AG09309 (cell line): ENCODE data around the gene LMCD1.

Experiments
- DNase-seq: peaks from one replicate; pipeline ENCODE4 v3.0.0-alpha.2; 2010; ENCODE audit warnings: low read depth
- H3K4me3 ChIP-seq: 2 replicates; pipeline ENCODE4 v1.5.1; 2011; ENCODE audit warnings: mild to moderate bottlenecking, low read depth, low read length, moderate library complexity; ENCODE audit not compliant: control insufficient read depth
- CTCF ChIP-seq: IDR thresholded peaks from 2 replicates; pipeline ENCODE4 v1.5.1; 2011; ENCODE audit warnings: mild to moderate bottlenecking, low read depth, low read length, inconsistent platforms; ENCODE audit not compliant: insufficient read depth, control insufficient read depth; ENCODE audit errors: missing control alignments

LMCD1 gene

DNA sequence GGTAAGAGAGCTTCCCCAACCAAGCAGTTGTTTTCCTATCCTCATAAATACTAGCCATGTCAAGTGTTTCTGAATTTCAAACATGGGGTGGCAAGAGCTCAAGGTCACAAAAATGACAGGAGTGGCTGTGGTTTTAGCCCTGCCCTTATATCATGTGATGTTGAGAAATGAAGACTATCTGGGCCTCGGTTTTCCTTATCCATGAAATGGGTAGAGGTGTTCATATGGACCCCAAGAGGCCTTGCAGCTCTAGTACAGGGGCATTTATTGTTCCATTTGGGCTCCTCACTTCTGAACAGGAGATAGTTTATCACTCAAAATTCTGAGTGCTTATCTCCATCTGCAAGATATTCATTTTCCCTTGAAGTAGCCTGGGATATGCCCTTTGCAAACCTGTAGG, 35.8 kb downstream of the LMCD1 start:
- no peak overlapping the region for H3K4me3 ChIP-seq
- TF ChIP-seq CTCF, result no peak
- no peak for DNase-seq

DNA sequence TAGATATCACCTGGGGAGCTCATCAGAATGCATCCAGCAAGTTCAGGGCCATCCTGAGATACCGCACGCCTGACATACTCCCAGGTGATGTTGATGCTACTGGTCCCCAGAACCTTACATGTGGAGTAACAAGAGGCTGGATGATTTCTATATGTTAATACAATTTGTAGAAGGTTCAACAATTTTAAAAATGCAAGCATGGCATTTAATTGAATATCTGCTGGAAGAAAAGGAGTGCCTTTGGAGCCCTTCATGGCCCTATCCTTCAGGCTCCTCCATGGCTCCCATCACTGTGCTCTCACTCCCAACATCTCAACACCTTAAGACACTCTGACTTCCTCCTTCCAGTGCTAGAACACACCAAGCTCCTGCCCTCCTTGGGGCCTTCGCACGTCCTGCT, 36.6 kb downstream of the LMCD1 start:
- no peak for DNase-seq
- no peak for TF ChIP-seq CTCF
- H3K4me3 ChIP-seq, result no peak overlapping the region

- H3K4me3 ChIP-seq, result no peak overlapping the region
- no peak for TF ChIP-seq CTCF
- DNase-seq, result no peak
Measured at GRCh38 chr3:8538913-8539312, 37.3 kb downstream of the LMCD1 start.

- no peak for TF ChIP-seq CTCF
- no peak overlapping the region for H3K4me3 ChIP-seq
- DNase-seq, result no peak
Measured at GRCh38 chr3:8539419-8539818, 37.8 kb downstream of the LMCD1 start.

DNA sequence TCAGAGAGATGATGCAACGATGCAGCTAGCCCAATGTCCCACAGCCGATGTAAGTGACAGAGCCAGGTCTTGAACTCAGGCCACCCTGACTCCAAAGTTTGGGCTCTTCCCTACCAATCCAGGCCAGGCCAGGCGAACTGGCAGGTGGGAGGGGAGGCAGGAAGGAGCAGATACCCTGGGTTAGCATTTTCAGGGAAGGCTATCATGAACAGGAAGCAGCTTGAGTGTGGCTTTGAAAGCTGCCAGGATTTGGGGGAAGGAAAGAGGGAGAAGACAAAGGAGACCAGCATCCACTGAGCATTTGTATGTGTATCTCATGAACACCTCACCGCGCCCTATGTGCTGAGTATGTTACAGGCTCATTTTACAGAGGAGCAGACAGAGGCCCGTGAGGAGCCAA, 38.8 kb downstream of the LMCD1 start:
- TF ChIP-seq CTCF, result no peak
- no peak for DNase-seq
- no peak overlapping the region for H3K4me3 ChIP-seq

DNA sequence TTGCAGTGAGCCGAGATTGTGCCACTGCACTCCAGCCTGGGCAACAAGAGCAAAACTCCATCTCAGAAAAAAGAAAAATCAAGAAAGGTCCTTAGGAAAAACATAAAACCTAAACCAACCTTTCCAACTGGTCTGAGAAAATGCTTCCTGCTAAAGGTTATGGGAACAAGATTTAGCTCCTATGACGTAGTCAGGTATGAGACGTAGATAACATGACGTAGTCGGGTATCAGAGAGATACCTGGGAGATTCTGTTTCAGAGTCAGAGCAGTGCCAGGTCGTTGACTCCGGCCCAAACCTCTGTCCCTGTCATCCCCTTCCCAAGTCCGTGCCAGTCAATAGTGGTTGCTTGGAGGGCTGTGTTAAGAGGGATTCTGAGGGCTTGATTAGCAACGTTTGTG, 39.9 kb downstream of the LMCD1 start:
- no peak for TF ChIP-seq CTCF
- no peak for DNase-seq
- no peak overlapping the region for H3K4me3 ChIP-seq

DNA sequence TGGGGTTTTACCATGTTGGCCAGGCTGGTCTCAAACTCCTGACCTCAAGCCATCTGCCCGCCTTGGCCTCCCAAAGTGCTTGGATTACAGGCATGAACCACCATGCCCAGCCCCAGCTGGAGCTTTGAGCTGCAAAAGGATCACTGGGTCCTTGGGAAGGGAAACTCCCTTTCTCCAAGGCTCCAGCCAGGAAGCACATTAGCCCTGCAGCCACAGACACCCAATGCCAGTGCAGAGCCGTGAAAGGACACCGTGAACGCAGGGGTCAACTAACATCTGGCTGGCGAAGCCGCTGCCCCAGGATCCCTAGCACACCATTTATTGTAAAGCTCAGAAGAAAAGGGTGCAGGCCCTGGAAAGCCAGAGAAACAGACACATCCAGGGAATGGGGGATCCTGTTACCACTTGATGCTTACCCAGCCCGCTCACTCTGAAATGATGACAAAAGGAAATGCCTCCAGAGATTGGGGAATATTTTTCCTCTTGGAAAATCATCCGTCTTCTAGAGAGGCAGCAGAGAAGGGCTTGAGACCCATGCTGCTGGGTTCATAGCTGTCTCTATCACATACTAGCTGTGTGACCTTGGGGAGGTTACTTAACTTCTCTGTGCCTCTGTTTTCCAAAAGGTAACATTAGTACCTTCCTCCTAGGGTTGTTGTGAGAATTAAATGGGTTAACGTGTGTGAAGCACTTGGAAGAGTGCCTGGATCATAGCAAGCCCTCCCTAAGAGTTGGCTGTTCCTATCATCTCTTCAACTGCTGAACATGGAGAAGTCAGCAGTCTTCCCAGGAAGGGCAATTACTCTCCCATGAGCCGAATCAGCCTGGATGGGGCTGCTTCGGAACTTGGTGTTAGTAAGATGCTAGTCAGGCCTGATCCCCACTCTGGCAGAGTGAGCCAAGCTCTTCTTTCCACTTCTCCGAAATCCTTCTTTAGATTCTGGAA, 40.8 kb downstream of the LMCD1 start:
- no peak overlapping the region for H3K4me3 ChIP-seq
- no peak for DNase-seq
- no peak for TF ChIP-seq CTCF
